ENCODE data around the gene PLXNB2.

DNA sequence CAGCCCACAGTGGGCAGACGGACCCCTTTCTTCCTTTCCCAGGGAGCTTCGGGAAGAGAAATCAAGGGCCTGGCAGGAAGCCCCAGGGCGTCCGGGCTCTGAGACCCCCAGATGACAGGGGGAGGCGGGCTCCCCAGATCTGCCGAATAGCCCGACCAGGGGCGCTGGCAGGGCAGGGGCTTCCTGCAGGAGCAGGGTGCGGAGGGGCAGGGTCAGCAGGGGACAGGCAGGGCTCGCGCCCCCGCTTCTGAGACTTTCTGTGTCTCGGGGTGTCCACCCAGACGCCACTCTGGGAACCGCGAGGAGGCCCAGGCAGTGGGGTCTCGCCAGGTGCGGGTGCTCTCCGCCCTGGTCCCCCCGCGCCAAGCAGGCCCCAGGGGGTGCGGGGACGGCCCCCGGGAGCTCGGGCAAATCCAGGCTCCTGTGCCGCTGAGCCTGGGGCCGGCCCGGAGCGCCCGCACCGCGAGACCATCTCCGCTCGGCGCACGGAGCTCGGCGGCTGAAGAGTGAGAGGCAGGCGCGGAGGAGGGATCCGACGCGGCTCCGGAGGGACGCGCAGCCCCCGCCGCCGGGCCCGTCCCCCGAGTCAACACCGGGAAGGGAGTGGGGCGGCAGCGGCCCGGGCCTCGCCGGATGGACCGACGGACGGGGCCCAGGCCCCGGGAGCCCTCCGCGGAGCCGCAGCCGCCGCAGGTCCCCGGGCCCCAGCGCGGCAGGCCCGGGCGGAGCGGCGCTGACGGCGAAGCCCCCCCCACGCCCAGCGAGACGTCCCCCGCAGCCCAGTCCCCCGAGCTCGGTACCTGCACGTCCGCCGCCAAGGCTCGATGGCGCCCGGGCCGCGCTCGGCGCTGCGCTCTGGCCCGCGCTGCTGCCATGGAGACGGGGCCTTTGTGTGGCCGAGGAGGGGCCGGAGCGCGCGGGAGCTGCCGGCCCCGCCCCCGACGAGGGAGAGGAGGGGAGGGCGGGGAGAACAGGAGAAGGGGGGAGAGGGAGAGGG is at the start of gene PLXNB2:
- TF ChIP-seq, protein P1, sequence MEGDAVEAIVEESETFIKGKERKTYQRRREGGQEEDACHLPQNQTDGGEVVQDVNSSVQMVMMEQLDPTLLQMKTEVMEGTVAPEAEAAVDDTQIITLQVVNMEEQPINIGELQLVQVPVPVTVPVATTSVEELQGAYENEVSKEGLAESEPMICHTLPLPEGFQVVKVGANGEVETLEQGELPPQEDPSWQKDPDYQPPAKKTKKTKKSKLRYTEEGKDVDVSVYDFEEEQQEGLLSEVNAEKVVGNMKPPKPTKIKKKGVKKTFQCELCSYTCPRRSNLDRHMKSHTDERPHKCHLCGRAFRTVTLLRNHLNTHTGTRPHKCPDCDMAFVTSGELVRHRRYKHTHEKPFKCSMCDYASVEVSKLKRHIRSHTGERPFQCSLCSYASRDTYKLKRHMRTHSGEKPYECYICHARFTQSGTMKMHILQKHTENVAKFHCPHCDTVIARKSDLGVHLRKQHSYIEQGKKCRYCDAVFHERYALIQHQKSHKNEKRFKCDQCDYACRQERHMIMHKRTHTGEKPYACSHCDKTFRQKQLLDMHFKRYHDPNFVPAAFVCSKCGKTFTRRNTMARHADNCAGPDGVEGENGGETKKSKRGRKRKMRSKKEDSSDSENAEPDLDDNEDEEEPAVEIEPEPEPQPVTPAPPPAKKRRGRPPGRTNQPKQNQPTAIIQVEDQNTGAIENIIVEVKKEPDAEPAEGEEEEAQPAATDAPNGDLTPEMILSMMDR (conservative IDR thresholded peaks at IDR 0.05; ENCODE audit: low read depth, low read length) = no peak
- TF ChIP-seq EZH2 (IDR thresholded peaks at IDR 0.05; ENCODE audit: borderline replicate concordance, low read depth, low read length, poor library complexity, severe bottlenecking) = no peak

Measured in A673 (cell line).